Stomach smooth muscle (tissue), 2 donors: ENCODE results near the gene TNNC2.
"Not testable (repeated sequence)": the region's sequence is repeated elsewhere in the genome, so short reads cannot be mapped to it uniquely, and the experiment has no call there.

Source experiments
- H3K27ac ChIP-seq: one replicate; pipeline ENCODE4 v1.7.0; 2013; ENCODE audit warnings: mild to moderate bottlenecking, low read length, inconsistent platforms
- H3K27me3 ChIP-seq, 2 donors: one replicate each; pipeline ENCODE4 v1.7.0; 2013; ENCODE audit warnings: low read length in 2 of 2; ENCODE audit not compliant: insufficient read depth in 2 of 2, control insufficient read depth in 1 of 2
- H3K36me3 ChIP-seq, 2 donors: one replicate each; pipeline ENCODE4 v1.7.0; 2013; ENCODE audit warnings: low read length in 2 of 2; ENCODE audit not compliant: control insufficient read depth in 2 of 2, insufficient read depth in 2 of 2
- H3K4me1 ChIP-seq: one replicate; pipeline ENCODE4 v1.7.0; 2013; ENCODE audit warnings: low read length; ENCODE audit not compliant: control insufficient read depth, insufficient read depth
- H3K4me3 ChIP-seq, 2 donors: one replicate each; pipeline ENCODE4 v1.7.0; 2013; ENCODE audit warnings: low read length in 2 of 2
- H3K9ac ChIP-seq, 2 donors: one replicate each; pipeline ENCODE4 v1.7.0; 2013; ENCODE audit warnings: low read length in 2 of 2, mild to moderate bottlenecking in 1 of 2
- H3K9me3 ChIP-seq, 2 donors: one replicate each; pipeline ENCODE4 v1.7.0; 2013; ENCODE audit warnings: low read length in 2 of 2; ENCODE audit not compliant: control insufficient read depth in 2 of 2
- donor health status: healthy.
- donor health status: Pancreatic carcinoma.

Gene TNNC2

DNA sequence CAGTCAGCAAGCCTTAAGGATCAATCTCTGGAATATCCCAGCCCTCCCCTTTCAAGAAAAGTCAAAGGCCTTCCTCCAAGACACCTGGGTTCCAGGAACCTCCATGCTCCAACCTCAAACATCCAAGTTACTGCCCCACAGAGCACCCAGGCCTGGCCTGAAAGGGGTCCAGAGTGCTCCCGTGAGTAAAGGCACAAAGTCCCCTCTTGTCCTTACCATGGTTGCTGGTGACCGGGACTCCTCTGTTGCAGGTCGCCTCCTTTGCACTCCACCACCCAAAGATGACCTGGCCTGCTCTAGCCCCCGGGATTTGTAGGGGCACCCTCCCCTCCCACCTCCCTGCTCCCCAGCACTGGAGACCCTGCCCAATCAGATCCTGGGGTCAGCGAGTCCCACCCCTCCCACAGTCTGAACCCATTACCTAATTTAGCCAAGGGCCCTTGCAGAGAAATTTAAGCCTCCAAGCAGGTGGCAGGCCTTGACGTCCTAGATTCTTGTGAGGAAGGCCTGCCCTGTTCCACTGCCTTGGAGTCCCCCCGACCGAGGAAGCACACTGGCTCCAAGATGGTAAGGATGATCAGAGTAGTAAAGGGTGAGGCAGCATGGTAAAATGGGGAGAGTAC, at the start of gene TNNC2:
TNNC2 (minus strand) TSS at position 283 of the 623 bp plus-strand sequence; CDS start at position 219, 64 bp downstream.
- H3K36me3 ChIP-seq, result no peaks in the 10 kb centered on the region
- H3K27me3 ChIP-seq, result peaks cover 6 to 11% of the 10 kb centered on the region in 2 donors
- H3K27ac ChIP-seq, result peak within 1 kb of the TSS; percentile 55
- no peaks in the 10 kb centered on the region for H3K9me3 ChIP-seq
- no peak within 1 kb of the TSS for H3K4me3 ChIP-seq
- H3K9ac ChIP-seq, result peak within 1 kb of the TSS in 1 of 2 donors; percentile 29
- peaks cover 43% of the 10 kb centered on the region for H3K4me1 ChIP-seq

DNA sequence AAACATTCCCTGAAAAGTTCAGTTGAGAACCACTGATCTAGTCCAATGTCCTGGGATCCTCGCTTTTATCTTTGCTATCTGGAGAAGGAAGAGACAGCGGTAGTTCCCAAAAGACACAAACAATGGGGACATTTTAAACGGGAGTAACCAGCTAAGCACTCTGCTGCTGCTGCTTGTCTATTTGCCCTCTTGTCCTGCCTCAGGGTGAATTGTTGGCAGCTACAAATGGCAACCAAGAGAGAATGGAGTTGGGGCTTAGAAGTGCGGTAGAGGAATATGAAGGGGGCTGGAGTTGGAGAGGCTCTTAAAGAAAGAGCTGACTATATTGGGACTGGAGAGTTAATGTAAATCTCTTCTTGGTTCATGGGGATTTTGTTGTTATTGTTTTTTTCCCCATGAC, 47.5 kb upstream of the TNNC2 start:
- no peaks in the 10 kb centered on the region for H3K4me1 ChIP-seq
- no peaks in the 10 kb centered on the region for H3K9me3 ChIP-seq
- H3K27ac ChIP-seq, result no peak overlapping the region
- peaks cover 17 to 22% of the 10 kb centered on the region in 2 donors for H3K36me3 ChIP-seq
- no peak overlapping the region for H3K4me3 ChIP-seq
- H3K9ac ChIP-seq, result no peak overlapping the region
- no peaks in the 10 kb centered on the region for H3K27me3 ChIP-seq

DNA sequence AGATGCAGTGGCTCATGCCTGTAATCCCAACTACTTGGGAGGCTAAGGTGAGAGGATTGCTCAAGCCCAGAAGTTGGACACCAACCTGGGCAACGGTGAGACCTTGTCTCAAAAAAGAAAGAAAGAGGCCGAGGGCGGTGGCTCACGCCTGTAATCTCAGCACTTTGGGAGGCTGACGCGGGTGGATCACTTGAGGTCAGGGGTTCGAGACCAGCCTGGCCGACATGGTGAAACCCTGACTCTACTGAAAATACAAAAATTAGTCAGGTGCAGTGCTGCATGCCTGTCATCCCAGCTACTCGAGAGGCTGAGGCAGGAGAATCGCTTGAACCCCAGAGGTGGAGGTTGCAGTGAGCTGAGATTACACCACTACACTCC, 47.0 kb upstream of the TNNC2 start:
- not testable (repeated sequence) for H3K9ac ChIP-seq, H3K4me1 ChIP-seq, H3K27ac ChIP-seq, H3K9me3 ChIP-seq, H3K27me3 ChIP-seq, H3K4me3 ChIP-seq
- H3K36me3 ChIP-seq, result peaks cover 17 to 22% of the 10 kb centered on the region in 2 donors

DNA sequence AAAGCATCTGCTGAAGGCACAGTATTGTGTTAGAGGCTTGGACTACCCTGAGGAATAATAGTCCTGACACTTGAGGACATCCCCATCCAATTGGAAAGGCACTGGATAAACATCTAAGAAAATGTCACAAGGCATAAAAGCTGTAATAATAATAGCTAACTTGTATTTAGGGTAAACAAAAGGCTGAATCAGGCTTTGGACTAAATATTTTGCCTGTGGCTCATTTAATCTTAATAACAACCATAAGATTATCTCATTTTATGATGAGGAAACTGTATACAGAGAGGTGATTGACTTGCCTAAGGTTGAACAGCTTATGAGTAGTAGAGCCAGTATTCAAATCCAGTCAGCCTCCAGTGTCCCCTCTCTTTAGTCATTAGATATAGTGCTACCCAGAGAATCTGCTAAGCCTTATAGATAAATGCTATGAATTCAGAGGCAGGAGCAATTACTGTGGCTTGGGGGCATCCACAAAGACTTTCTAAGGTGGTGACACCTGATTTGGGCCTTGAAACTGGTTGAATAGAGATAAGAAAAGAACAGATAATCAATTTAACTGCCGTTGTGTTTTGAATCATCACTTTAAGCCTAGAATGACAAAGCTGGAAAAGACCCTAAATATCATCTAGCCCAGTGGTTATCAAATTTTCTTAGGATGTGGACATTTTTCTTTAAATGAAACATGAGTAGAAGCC, 46.4 kb upstream of the TNNC2 start:
- no peak overlapping the region for H3K9ac ChIP-seq

DNA sequence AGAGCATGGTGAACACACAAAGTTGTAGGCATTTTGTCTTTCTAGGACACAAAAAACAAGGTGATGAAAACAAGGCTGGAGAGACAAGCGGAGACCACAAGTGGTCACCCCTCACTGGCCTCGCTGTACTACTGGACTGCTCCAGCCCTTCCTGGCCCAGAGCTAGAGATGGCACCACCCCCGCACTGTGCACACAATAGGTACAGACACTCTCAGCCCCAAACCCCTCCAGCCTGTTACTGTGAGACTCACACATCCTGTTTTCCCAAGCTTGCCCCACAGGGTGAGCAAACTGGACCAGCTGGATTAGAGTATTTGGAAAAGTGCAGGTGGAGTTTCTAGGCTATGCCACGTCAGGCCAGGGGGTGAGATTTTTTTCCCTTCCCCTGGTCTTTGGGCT, 45.5 kb upstream of the TNNC2 start:
- Histone ChIP-seq H3K4me3 (no peak overlapping the region), H3K9me3 (no peaks in the 10 kb centered on the region), H3K9ac (no peak overlapping the region), H3K27me3 (no peaks in the 10 kb centered on the region), H3K27ac (no peak overlapping the region), H3K4me1 (no peaks in the 10 kb centered on the region), H3K36me3 (peaks cover 6 to 14% of the 10 kb centered on the region in 2 donors)

More for the DNA sequence above, 46.4 kb upstream of the TNNC2 start:
- Histone ChIP-seq H3K36me3 (peaks cover 16 to 22% of the 10 kb centered on the region in 2 donors), H3K27me3 (no peaks in the 10 kb centered on the region), H3K9me3 (no peaks in the 10 kb centered on the region), H3K4me3 (no peak overlapping the region), H3K4me1 (no peaks in the 10 kb centered on the region), H3K27ac (no peak overlapping the region)

DNA sequence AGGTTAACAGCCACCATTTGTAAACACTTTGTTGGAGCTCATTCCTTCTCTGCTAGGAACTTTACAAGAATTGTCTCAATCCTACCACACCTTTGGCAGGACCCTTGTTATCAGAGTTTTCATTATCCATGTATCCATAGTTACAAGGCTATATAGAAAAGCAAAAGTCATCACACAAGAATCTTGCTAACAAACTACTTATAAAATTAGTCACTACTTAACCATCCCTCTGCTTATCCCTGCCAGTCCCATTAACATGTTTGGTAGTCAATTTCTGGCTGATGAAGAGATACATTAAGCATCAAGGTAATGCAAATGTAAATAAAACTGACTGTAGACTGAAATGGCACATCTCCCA, 40.7 kb upstream of the TNNC2 start:
- Histone ChIP-seq H3K4me1 (no peaks in the 10 kb centered on the region), H3K4me3 (no peak overlapping the region), H3K9me3 (no peaks in the 10 kb centered on the region), H3K9ac (no peak overlapping the region), H3K27ac (no peak overlapping the region), H3K36me3 (peaks cover 0 to 5% of the 10 kb centered on the region in 2 donors), H3K27me3 (no peaks in the 10 kb centered on the region)

DNA sequence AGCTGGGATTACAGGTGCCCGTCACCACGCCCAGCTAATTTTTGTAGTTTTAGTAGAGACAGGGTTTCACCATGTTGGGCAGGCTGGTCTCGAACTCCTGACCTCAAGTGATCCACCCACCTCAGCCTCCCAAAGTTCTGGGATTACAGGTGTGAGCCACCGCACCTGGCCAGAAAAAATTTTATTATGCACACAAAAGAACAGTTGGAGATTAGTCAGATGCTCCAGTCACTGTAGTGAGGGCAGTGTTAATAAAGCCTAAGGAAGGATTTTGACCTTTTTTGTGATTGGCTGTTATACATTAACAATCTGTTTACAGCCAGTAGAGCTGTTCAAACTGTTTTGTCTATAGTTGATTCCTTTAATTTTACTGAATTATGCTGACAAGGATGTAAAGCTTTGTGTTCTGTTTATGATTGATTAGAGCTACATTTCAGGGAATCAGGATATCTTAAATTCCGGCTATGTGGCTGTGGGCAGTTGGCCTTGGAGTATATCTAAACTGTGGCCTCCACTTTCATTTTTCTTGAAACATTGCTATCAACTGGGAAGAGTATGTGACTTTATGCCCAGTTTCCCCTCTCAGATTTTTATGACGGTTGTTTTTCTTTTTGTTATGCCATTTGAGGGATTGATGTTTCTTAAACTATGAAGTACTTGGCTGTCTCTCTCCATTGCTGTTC, 40.2 kb upstream of the TNNC2 start:
- Histone ChIP-seq H3K27ac (no peak overlapping the region), H3K9me3 (no peaks in the 10 kb centered on the region), H3K27me3 (no peaks in the 10 kb centered on the region), H3K36me3 (no peaks in the 10 kb centered on the region), H3K9ac (no peak overlapping the region), H3K4me3 (no peak overlapping the region), H3K4me1 (no peaks in the 10 kb centered on the region)

DNA sequence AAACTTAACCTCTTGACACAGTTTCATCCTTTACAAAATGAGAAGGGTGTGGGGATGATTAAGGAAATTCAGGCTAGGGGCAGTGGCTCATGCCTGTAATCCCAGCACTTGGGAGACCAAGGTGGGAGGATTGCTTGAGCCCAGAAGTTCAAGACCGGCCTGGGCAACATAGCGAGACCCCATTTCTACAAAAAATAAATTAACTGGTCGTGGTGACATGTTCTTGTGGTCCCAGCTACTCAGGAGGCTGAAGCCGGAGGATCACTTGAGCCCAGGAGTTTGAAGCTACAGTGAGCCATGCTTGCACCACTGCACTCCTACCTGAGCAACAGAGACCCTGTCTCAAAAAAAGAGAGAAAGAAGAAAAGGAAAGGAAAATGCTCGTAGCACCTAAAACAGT, 39.3 kb upstream of the TNNC2 start:
- Histone ChIP-seq H3K4me1 (no peaks in the 10 kb centered on the region), H3K9ac (no peak overlapping the region), H3K4me3 (no peak overlapping the region), H3K27ac (no peak overlapping the region), H3K9me3 (no peaks in the 10 kb centered on the region), H3K36me3 (no peaks in the 10 kb centered on the region), H3K27me3 (no peaks in the 10 kb centered on the region)

DNA sequence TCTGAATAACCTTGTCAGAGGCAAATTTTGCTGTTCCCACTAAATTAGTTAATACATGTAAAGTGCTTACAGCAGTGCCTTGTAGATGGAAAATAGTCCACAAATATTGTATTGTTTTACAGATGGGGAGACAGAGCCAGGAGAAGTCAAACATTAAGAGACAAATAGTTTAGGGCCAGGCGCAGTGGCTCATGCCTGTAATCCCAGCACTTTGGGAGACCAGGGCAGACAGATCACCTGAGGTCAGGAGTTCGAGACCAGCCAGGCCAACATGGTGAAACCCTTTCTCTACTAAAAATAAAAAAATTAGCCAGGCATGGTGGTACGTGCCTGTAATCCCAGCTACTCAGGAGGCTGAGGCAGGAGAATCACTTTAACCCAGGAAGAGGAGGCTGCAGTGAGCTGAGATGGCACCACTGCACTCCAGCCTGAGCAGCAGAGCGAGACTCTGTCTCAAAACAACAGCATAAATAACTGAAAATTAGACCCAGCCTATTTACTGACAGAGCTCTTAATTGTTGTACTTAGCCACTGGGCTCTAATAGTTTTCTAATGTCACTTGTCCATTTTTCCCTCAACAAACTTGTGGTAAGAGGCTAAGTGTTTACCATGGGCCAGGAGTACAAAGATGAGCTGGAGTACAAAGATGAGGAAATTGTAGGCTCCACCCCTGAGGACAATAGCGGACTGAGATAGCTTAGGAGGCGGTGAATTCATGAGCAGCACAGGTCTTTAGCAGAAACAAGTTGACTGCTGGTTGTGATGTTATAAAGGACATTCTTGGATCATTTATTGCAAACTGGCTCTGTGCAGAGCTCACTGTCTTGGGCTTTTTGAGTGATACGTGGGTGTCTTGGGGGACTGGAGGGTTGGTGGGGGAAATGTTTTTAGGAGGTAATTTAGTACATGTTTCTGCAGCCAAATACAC, 36.7 kb upstream of the TNNC2 start:
- Histone ChIP-seq H3K36me3 (no peaks in the 10 kb centered on the region), H3K9ac (no peak overlapping the region), H3K27me3 (no peaks in the 10 kb centered on the region), H3K4me3 (no peak overlapping the region), H3K9me3 (no peaks in the 10 kb centered on the region), H3K27ac (no peak overlapping the region), H3K4me1 (no peaks in the 10 kb centered on the region)

DNA sequence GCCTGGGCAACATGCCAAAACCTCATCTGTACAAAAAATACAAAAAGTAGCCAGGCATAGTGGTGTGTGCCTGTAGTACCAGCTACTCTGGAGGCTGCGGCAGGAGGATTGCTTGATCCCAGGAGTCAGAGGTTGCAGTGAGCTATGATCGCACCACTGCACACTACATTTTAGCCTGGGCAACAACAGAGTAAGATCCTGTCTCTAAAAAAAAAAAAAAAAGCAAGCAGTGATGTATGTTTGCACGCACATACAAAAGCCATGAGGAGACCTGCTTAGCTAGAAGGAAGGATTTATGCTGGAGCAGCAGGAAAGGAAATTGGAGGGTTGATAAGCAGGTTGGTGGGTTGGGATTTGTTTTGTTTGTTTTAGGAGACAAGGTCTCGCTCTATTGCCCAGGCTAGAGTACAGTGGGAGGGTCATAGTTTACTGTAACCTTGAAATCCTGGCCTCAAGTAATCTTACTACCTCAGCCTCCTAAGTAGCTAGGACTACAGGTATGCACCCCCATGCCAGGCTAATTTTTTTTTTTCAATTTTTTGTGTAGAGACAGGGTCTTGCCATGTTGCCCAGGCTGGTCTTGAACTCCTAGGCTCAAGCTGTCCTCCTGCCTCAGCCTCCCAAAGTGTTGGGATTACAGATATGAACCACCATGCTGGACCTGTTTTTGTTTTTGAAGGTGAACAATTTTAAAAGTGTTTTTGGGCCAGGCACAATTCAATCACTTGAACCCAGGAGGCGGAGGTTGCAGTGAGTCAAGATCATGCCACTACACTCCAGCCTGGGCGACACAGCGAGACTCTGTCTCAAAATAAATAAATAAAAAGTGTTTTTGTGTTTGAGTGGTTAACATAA, 34.3 kb upstream of the TNNC2 start:
- Histone ChIP-seq H3K36me3 (no peaks in the 10 kb centered on the region), H3K4me3 (no peak overlapping the region), H3K9ac (no peak overlapping the region), H3K4me1 (peaks cover 12% of the 10 kb centered on the region), H3K27ac (no peak overlapping the region), H3K27me3 (no peaks in the 10 kb centered on the region), H3K9me3 (no peaks in the 10 kb centered on the region)
